GM12878 (cell line): ENCODE results near the gene SLC36A4.

Experiments
- CBX5 ChIP-seq: sonication (generic); IDR thresholded peaks from 2 replicates; pipeline ENCODE4 v1.6.1; 2016; ENCODE audit warnings: low read depth, moderate library complexity, mild to moderate bottlenecking, inconsistent platforms
- CHD2 ChIP-seq: IDR thresholded peaks from 2 replicates; pipeline ENCODE4 v1.6.1; 2011; ENCODE audit warnings: low read depth, low read length, improper control_type of control experiment, borderline replicate concordance
- CTCF ChIP-seq, 3 experiments: IDR thresholded peaks in 2 of 3; conservative IDR thresholded peaks in 1 of 3; 2 replicates each; pipeline ENCODE4 v1.5.1; 2011; ENCODE audit warnings: low read depth in 3 of 3, low read length in 3 of 3, mild to moderate bottlenecking in 3 of 3, control low read depth in 2 of 3, moderate library complexity in 2 of 3, inconsistent platforms in 1 of 3, mixed read lengths in 1 of 3; ENCODE audit not compliant: control insufficient read depth in 2 of 3, insufficient read depth in 1 of 3; ENCODE audit errors: extremely low read depth in 1 of 3
- EGR1 ChIP-seq, 2 experiments: IDR thresholded peaks; 1 replicate in 1 of 2; 2 replicates in 1 of 2; pipeline ENCODE4 v1.6.1; 2011 to 2012; ENCODE audit warnings: low read depth in 2 of 2, low read length in 2 of 2, borderline replicate concordance in 1 of 2, mild to moderate bottlenecking in 1 of 2, moderate library complexity in 1 of 2
- ELK1 ChIP-seq: IDR thresholded peaks from 2 replicates; pipeline ENCODE4 v1.6.1; 2012; ENCODE audit warnings: low read depth, low read length, improper control_type of control experiment
- HDAC6 ChIP-seq: fragments of 200-600 bp; sonication (generic); IDR thresholded peaks from one replicate; pipeline ENCODE4 v1.8.0; 2017; ENCODE audit warnings: antibody characterized with exemption; ENCODE audit not compliant: unreplicated experiment
- JUND ChIP-seq: IDR thresholded peaks from 2 replicates; pipeline ENCODE4 v1.6.1; 2012; ENCODE audit warnings: low read depth, mild to moderate bottlenecking, low read length, improper control_type of control experiment, moderate library complexity
- MAX ChIP-seq: IDR thresholded peaks from 2 replicates; pipeline ENCODE4 v1.6.1; 2012; ENCODE audit warnings: low read depth, low read length, improper control_type of control experiment
- NBN ChIP-seq: fragments of 450-650 bp; IDR thresholded peaks from 2 replicates; pipeline ENCODE4 v1.6.1; 2016
- SMARCA5 ChIP-seq: fragments of 450-650 bp; IDR thresholded peaks from 2 replicates; pipeline ENCODE4 v1.6.1; 2017; ENCODE audit warnings: mild to moderate bottlenecking
- TAF1 ChIP-seq: IDR thresholded peaks from 2 replicates; pipeline ENCODE4 v1.6.1; 2011; ENCODE audit warnings: mild to moderate bottlenecking, low read depth, low read length, borderline replicate concordance
- ZNF274 ChIP-seq: IDR thresholded peaks from one replicate; pipeline ENCODE4 v1.8.0; 2011; ENCODE audit not compliant: insufficient read length, insufficient read depth

- peak; percentile 2 to 42 (median 33); a peak in 3 of 6 replicates for TF ChIP-seq CTCF (IDR thresholded peaks at IDR 0.05 in 2 of 3, conservative IDR thresholded peaks at IDR 0.05 in 1 of 3; ENCODE audit: control insufficient read depth in 2 of 3, extremely low read depth in 1 of 3, insufficient read depth in 1 of 3, low read depth in 3 of 3, low read length in 3 of 3)
- no peak for TF ChIP-seq MAX
- no peak for TF ChIP-seq ELK1
- no peak for TF ChIP-seq HDAC6
- TF ChIP-seq CBX5 = no peak
- no peak for TF ChIP-seq EGR1 (IDR thresholded peaks at IDR 0.05; ENCODE audit: borderline replicate concordance in 1 of 2, low read depth in 2 of 2, low read length in 2 of 2)
- TF ChIP-seq SMARCA5 = no peak
- TF ChIP-seq TAF1 = no peak
- no peak for TF ChIP-seq ZNF274
- TF ChIP-seq JUND = no peak
- no peak for TF ChIP-seq CHD2
- TF ChIP-seq NBN = no peak
These were observed 893 bp downstream of the SLC36A4 start for GRCh38 chr11:93196816-93197379.
